Tibial artery (tissue), 4 donors: Measurements from ENCODE around the gene SPATS1.

Experiments
- DNase-seq, 2 donors: peaks; one replicate each; pipeline ENCODE4 v3.0.0-alpha.2; 2019
- H3K27ac ChIP-seq, 2 donors: fragments of 200-600 bp; sonication (generic) in 1 of 2; 1 replicate in 1 of 2; 2 replicates in 1 of 2; pipeline ENCODE4 v1.5.1; 2018 to 2019; ENCODE audit warnings: mild to moderate bottlenecking in 1 of 2
- H3K27me3 ChIP-seq, 2 donors: fragments of 200-600 bp; sonication (generic) in 1 of 2; one replicate each; pipeline versions ENCODE4 v1.5.1 to v1.6.0; 2016 to 2019
- H3K36me3 ChIP-seq, 3 donors: fragments of 200-600 bp; sonication (generic) in 2 of 3; one replicate each; pipeline ENCODE4 v1.5.1; 2016 to 2019; ENCODE audit warnings: mild to moderate bottlenecking in 2 of 3
- H3K4me1 ChIP-seq, 4 donors: fragments of 200-600 bp; sonication (generic) in 2 of 4; 1 replicate in 3 of 4; 2 replicates in 1 of 4; pipeline ENCODE4 v1.5.1; 2016 to 2019
- H3K4me3 ChIP-seq, 2 donors: fragments of 200-600 bp; sonication (generic) in 1 of 2; 1 replicate in 1 of 2; 2 replicates in 1 of 2; pipeline ENCODE4 v1.5.1; 2018 to 2019; ENCODE audit warnings: mild to moderate bottlenecking in 2 of 2
- H3K9me3 ChIP-seq, 3 donors: fragments of 200-600 bp; sonication (generic) in 1 of 3; one replicate each; pipeline ENCODE4 v1.5.1; 2016 to 2019
- CTCF ChIP-seq, 2 experiments: fragments of 200-600 bp in 1 of 2; fragments of 450-650 bp in 1 of 2; IDR thresholded peaks; one replicate each; pipeline ENCODE4 v1.5.1; 2017 to 2019; ENCODE audit warnings: antibody characterized with exemption in 2 of 2, mild to moderate bottlenecking in 1 of 2, moderate library complexity in 1 of 2
- intact Hi-C: fragments of 100-400 bp; cut with DNase I; formaldehyde crosslinking; loops from one replicate; pipeline ENCODE4 v1.15.0; 2023; ENCODE audit warnings: low total_unique reads

SPATS1 gene

DNA sequence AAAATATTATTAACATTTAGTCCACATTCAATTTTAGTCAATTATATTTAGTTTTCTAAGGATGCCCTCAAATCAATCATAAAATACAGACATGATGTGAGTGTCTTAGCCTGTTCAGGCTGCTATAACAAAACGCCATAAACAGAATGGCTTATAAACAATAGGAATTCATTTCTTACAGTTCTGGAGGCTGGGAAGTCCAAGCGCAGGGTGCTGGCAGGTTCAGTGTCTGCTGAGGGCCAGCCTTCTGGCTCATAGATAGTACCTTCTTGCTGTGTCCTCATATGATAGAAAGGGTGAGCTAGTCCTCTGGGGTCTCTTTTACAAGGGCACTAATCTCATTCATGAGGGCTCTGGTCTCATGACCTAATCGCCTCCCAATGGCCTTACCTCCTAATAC, 35.0 kb downstream of the SPATS1 start:
- peaks cover 0 to 14% of the 10 kb centered on the region in 2 donors for H3K27me3 ChIP-seq
- TF ChIP-seq CTCF (IDR thresholded peaks at IDR 0.05) = no peak
- H3K27ac ChIP-seq = no peak overlapping the region
- H3K9me3 ChIP-seq = no peaks in the 10 kb centered on the region
- DNase-seq = no peak
- no peaks in the 10 kb centered on the region for H3K4me1 ChIP-seq
- H3K4me3 ChIP-seq = no peak overlapping the region
- H3K36me3 ChIP-seq = no peaks in the 10 kb centered on the region
- intact Hi-C loops = no loop called here

DNA sequence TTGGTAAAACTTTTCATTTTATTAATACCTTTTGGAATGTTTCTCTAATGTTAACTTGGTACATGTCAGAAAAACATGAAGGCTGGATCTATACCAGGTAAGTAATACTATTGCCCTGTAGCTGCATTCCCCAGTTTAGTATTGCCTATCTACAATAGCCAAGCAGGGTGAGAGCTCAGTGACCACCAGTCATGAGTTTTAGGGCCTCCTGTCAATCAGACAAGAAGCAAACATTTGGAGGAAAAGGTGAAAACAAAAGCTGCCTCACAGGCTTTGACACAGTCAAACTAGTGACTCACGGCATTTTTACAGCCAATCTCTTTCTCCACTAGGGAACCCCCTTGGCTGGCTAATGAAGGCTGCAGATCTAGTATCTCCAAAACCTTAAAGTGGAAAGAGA, 35.5 kb downstream of the SPATS1 start:
- no peak overlapping the region for H3K27ac ChIP-seq
- TF ChIP-seq CTCF (IDR thresholded peaks at IDR 0.05) = no peak
- intact Hi-C loops = no loop called here

DNA sequence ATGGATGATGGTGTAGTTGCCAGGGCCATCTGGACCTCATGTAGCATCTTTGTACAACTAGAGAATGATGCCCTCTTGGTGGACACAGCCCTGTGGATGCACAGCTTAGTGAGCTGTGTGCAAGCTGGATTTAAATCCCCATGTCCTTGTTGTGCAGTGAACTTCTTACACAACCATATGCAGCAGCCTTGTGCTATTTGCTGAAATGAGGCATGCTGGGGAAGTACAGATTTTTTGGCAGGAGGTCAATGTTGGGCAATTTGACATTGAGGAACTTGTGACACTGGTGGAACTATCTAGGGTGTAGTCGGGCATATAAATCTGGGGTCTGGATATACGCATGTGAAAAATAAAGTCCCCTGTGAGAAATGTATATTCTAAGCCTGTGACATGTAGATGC, 39.3 kb downstream of the SPATS1 start:
- intact Hi-C loops = no loop called here
- no peaks in the 10 kb centered on the region for H3K9me3 ChIP-seq
- no peak overlapping the region for H3K27ac ChIP-seq

More for the DNA sequence above, 35.5 kb downstream of the SPATS1 start:
- Histone ChIP-seq H3K9me3 (no peaks in the 10 kb centered on the region), H3K27me3 (peaks cover 0 to 14% of the 10 kb centered on the region in 2 donors), H3K36me3 (no peaks in the 10 kb centered on the region), H3K4me1 (no peaks in the 10 kb centered on the region), H3K4me3 (no peak overlapping the region)
- no peak for DNase-seq

GRCh38 chr6:44386364-44386928, 44.0 kb downstream of the SPATS1 start:
- no peak for TF ChIP-seq CTCF (IDR thresholded peaks at IDR 0.05)
- DNase-seq = peak; percentile 70 to 82
- intact Hi-C loops = loop anchor here (5.0 kb wide), 1 partner anchor 119 kb away; the partner anchor contains the start of gene NFKBIE
- Histone ChIP-seq H3K9me3 (no peaks in the 10 kb centered on the region), H3K4me1 (peaks cover 4 to 46% (median 17%) of the 10 kb centered on the region in 4 donors), H3K27ac (peak overlapping the region; percentile 95 to 98), H3K4me3 (peak overlapping the region; percentile 68 to 94), H3K27me3 (no peaks in the 10 kb centered on the region), H3K36me3 (peaks cover 4 to 5% (median 4%) of the 10 kb centered on the region in 3 donors)

More for the DNA sequence above, 39.3 kb downstream of the SPATS1 start:
- no peaks in the 10 kb centered on the region for H3K36me3 ChIP-seq
- no peaks in the 10 kb centered on the region for H3K27me3 ChIP-seq
- peak in 1 of 2 donors; percentile 32 for DNase-seq
- no peak for TF ChIP-seq CTCF (IDR thresholded peaks at IDR 0.05)
- H3K4me1 ChIP-seq = peaks cover 0 to 18% (median 2%) of the 10 kb centered on the region in 4 donors
- H3K4me3 ChIP-seq = no peak overlapping the region

DNA sequence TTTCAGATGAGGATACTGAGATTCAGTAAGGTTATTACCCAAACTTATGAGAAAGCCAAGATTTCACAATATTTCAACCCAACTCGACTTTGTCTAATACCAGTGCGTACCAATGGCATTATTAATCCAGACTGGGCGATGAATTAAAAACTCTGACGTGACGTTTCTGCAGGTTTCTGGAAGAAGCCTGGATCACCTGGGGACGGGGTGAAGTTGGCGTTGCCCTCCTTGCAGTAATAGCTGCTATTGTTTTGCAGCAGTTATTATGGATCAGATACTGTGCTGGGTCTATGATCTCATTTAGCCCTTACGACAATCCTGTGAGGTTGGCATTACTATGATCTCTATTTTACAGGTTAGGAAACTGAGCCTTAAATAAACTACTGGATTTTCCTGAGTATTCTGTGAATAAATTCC, 44.5 kb downstream of the SPATS1 start:
- peaks cover 4 to 46% (median 17%) of the 10 kb centered on the region in 4 donors for H3K4me1 ChIP-seq
- peaks cover 7 to 9% (median 8%) of the 10 kb centered on the region in 3 donors for H3K36me3 ChIP-seq
- no peaks in the 10 kb centered on the region for H3K27me3 ChIP-seq
- DNase-seq = no peak
- H3K27ac ChIP-seq = peak overlapping the region; percentile 95 to 98
- H3K4me3 ChIP-seq = peak overlapping the region; percentile 68 to 94
- H3K9me3 ChIP-seq = no peaks in the 10 kb centered on the region
- intact Hi-C loops = loop anchor here (5.0 kb wide), 1 partner anchor 120 kb away; the partner anchor contains the start of gene NFKBIE
- no peak for TF ChIP-seq CTCF (IDR thresholded peaks at IDR 0.05)
